Spleen (tissue), 7 donors: Measurements from ENCODE around the gene FRYL.
"Not testable (repeated sequence)": the region's sequence is repeated elsewhere in the genome, so short reads cannot be mapped to it uniquely, and the experiment has no call there.

Source experiments
- CTCF ChIP-seq, 11 experiments: fragments of 200-600 bp in 7 of 11; fragments of 450-650 bp in 4 of 11; sonication (generic) in 4 of 11; IDR thresholded peaks in 8 of 11; conservative IDR thresholded peaks in 3 of 11; 1 replicate in 7 of 11; 2 replicates in 4 of 11; pipeline versions ENCODE4 v1.4.0 to v1.8.0; 2016 to 2021; ENCODE audit warnings: antibody characterized with exemption in 11 of 11, inconsistent platforms in 4 of 11, mild to moderate bottlenecking in 1 of 11
- POLR2A ChIP-seq, 3 donors: fragments of 450-650 bp; IDR thresholded peaks; one replicate each; pipeline ENCODE4 v1.5.1; 2017; ENCODE audit warnings: antibody characterized with exemption in 3 of 3, mild to moderate bottlenecking in 1 of 3
- donor health status: DM: no; HTN: no; CAD: no; lungs with moderate emphysema.
- donor health status: DM: no; HTN: no; CAD: no.
- donor health status: DM: no; HTN: no; CAD: no.

DNA sequence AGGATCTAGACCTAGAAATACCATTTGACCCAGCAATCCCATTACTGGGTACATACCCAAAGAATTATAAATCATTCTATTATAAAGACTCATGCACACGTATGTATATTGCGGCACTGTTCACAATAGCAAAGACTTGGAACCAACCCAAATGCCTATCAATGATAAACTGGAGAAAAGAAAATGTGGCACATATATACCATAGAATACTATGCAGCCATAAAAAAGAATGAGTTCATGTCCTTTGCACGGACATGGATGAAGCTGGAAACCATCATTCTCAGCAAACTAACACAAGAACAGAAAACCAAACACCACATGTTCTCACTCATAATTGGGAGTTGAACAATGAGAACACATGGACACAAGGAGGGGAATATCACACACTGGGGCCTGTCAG, 97.2 kb downstream of the FRYL start:
- not testable (repeated sequence) for TF ChIP-seq CTCF (IDR thresholded peaks at IDR 0.05 in 8 of 11, conservative IDR thresholded peaks at IDR 0.05 in 3 of 11); POLR2A (IDR thresholded peaks at IDR 0.05)
